HT1080 (cell line): ENCODE results near the gene SCUBE3. TPM values are rescaled to one million over a fixed set of nuclear protein-coding genes. Genes with fewer than 3 reads are reported as not detected.
A peak's percentile ranks its signal among the peaks of the same experiment; 100 is the strongest.

Experiments
- DNase-seq: peaks from one replicate; pipeline ENCODE4 v3.0.0-alpha.2; 2015; ENCODE audit warnings: low read depth
- total RNA-seq: library from RNA; depleted of rRNA; stranded (reverse); fragments of >200 nt; shearing (Covaris generic); gene quantifications from 2 replicates; pipeline ENCODE4 v1.2.3, GENCODE V29; 2014

Gene SCUBE3
- total RNA-seq, 1 experiment from 2014 or later = 1.0 TPM

DNA sequence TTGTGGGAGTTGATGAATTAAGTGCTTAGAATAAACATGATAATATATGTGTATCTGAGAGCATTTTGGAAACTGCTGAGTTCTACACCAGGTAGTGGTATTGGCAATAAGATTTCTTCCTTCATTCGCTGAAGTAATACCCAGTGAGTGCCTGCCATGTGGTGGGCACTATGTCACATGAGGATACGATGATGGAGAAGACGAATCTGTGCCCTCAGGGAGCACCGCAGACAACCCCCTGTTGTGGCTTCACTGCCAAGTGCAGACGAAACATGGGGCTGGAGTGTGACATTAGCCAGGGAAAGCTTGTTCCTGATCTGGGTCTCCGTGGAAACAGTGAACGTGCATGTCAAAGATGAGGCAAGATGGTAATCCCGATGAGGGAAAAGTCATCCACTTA lies 53.7 kb downstream of the SCUBE3 start:
- no peak for DNase-seq

DNA sequence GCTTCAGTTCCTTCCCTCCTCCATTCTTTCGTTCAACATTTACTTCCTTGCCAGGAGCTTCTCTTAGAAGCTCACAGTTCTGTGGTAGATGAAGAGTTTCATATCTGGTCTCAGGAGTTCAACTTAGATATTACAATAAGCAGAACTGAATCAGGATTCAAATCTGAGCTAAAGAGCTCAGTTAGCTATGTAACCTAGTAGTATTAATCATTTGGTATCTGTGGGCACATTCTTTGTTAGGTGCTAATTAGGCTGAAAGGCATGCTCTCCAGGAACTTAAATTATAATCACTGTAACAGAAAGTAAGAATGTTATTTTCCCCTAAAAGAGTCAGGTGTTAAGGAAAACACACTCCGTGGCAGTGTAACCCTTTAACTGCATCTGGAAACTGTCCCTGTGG lies 54.1 kb downstream of the SCUBE3 start:
- DNase-seq = no peak

DNA sequence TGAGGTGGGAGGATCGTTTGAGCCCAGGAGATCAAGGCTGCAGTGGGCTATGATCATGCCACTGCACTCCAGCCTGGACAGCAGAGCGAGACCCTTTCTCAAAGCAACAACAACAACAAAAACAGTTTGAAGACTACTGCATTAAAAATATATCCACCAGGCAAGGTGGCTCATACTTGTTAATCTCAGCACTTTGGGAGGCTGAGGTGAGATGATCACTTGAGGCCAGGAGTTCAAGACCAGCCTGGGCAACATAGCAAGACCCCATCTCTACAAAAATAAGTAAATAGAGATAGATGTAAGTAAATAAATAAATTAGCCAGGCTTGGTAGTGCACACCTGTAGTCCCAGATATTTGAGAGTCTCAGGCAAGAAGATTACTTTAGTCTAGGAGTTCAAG lies 58.2 kb downstream of the SCUBE3 start:
- DNase-seq = no peak

DNA sequence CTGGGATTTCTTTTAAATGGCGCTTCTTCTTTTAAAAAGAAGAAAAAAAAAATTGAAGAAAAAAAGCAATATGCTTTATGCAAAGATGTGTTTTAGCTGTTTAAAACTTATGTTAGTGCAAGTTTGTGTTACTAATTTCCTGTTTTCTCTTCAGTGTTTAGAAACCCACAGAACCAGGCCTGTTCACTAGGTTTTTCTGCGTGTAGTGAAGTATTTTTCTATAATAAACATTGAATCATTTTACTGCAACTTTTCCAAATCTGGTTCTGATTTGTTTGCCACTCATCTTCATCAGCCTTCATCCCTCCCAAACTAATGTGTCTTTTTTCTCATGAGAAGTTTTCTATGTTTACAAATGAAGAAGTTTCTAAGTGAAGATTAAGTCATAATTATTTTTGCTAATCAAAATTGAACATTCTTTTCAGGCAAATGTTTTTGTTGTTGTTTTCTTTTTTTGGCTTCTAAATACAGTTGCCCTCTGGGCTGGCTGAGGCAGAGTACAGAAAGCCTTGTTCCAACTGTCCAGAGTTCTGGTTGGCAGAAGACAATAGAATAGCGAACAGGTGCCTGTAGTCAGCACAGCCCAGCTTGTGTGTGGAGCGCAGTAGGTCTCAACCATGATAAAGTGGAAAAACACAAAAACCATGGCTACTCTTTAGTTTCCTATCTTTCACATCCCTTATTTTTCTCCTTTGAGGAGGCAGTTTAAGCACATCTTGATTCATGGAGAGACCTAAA lies 60.2 kb downstream of the SCUBE3 start:
- no peak for DNase-seq

DNA sequence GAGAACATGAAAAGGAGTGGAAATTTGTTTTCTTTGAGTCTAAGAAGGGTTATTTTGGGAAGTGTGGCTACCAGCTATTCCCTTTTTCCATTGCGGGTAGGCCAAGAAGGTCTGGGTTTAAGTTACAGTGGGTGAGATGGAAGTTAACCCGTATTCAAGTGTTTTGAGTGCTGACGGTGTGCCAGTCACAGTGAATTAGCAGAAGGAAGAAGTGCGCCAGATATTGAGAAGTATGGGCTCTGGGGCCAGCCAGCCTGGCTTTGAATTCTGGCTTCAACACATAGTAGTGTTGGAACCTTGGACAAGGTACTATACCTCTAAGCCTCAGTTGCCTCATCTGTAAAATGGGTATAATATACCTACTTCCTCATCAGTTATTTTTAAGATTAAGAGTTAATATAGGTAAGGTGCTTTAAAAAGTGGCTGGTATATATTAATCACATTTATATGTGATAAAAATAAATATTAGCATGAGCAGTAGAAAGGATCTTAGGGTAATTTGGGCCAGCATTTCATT lies 62.0 kb downstream of the SCUBE3 start:
- DNase-seq = no peak

DNA sequence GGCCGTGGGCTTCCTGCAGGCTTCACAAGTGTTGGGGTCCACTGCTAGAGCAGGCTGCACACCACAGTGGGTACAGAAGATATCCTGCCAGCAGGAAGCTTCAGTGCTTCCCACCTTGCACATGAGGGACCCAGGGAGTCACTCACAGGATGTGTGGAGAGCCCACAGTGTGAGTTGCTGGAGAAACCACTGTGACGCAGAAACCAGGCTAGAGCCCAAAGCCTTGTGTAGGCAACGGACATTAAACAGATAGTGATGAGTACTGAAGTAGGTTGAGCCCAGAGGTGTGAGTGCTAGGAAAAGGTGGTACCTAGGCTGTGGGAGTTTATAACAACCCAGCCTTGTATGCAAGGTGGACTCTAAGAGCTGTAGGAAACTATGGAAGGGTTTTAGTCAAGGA lies 65.0 kb downstream of the SCUBE3 start:
- no peak for DNase-seq

DNA sequence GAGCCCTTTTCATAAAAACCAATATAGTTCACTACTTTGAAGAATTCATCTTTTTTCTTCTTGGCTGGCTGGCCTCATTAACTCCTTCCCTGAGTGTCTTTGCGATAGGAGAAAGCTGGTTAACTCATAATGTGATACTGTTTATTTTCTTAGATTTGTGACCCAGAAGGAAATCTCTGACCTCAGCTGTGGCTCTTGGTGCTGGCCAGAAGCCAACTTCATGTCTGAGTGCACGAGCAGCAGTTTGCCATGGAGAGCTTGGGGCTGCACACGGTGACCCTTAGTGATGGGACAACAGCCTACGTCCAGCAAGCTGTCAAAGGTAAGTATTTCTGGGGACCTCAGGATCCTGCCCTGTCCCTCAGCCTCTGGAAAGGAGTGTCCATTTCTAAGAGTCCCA lies 67.1 kb downstream of the SCUBE3 start:
- no peak for DNase-seq

DNA sequence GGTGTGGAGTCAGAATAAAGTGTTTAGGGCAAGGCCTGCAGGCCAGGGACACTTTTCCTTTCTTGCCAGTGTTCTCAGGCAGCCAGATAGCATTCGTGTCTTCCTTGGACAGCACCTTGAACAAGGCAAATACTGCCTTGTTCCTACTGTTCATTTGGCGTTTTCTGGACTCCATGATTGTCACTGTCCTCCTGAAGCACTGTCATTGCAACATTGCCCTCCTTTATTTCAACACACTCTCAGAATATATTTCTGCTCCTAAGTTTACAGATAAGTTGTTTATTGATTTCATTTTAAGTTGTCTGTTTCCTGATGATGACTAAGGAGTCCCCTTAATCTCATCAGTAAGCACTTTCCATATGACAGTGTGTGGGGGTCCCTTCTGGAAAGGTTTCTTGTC lies 68.7 kb downstream of the SCUBE3 start:
- no peak for DNase-seq

DNA sequence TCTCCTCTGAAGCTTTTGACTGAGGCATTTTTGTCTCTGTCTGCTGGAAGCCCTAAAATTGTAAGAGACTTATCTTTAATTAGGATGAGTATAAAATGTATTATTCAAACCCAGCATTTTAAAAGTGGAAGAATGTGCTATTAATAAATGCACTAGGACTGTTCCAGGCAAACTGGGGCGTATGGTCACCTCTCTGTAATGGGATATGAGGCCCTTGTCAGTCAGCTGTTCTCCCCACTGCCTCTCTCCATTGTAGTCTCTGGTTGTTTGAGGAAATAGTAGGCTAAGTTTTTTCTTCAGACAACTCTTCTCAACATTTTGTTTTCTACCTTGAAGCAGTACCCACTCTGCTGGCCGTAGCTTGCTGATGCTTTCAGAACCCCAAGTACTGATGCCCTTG lies 69.6 kb downstream of the SCUBE3 start:
- no peak for DNase-seq

DNA sequence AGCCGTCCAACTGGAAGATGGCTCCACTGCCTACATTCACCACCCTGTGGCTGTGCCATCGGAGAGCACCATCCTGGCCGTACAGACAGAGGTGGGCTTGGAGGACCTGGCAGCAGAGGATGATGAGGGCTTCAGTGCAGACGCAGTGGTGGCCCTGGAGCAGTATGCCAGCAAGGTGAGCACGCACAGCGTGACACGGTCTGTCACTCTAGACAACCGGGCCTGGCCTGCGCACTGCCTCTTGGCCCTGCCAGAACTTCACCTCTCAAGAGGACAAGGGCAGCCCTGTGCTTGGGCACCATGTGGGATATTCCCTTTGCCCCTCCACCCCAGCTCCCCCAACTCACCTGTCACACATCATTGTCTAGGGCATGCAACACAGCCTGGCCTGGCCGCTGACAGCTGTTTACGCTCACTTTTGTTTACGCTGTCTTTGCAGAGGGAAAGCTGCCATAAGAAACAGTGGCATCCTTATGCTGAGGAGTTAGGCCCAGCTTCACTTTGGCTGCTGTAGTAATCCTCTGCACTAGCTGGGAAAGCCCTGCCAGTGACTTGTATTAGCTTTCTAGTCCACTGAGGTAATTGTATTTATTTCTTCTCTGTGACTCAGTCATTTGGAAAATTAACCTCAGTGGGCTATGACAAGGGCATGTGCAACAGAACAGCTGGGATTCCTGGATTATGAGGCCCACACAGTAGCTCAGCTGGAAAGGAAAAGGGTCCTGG lies 74.1 kb downstream of the SCUBE3 start:
- no peak for DNase-seq

DNA sequence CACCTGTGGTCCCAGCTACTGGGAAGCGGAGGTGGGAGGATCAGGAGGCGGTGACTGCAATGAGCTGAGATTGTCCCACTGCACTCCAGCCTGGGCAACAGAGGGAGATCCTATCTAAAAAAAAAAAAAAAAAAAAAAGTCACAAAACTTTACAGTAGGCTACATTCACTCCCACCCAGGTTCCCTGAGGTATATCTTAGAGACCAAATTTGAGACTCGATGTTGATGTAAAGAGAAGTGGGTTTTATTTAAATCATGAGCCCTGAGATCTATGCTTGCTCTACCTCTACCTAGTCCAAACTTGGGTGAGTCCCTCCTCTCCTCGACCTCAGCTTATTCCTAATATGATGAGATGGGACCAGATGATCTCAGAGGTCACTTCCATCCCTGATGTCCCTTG lies 75.1 kb downstream of the SCUBE3 start:
- no peak for DNase-seq

DNA sequence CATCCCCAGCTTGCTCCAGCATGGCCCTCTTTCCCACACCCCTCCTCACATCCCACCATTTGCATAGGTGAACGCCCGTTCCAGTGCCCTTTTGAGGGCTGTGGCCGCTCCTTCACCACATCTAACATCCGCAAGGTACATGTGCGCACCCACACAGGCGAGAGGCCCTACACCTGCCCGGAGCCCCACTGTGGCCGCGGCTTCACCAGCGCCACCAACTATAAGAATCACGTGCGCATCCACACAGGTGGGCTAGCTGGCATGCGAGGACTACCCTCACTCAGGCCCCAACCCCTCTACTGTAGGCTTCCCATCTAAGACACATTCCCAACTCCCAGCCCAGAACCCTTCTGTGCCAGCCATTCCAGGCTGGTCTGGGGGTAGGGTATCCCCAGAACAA lies 77.7 kb downstream of the SCUBE3 start:
- DNase-seq = no peak

DNA sequence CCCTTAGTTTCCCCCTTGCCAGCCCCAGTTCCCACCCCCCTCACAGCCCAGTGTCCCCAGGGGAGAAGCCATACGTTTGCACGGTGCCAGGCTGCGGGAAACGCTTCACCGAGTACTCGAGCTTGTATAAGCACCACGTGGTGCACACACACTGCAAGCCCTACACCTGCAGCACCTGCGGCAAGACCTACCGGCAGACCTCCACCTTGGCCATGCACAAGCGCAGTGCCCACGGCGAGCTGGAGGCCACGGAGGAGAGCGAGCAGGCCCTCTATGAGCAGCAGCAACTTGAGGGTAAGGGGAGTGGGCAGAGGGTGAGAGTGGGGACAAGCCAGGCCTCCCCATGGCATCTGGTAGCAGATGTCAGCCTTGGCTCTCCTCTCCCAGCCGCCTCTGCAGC lies 78.7 kb downstream of the SCUBE3 start:
- no peak for DNase-seq

DNA sequence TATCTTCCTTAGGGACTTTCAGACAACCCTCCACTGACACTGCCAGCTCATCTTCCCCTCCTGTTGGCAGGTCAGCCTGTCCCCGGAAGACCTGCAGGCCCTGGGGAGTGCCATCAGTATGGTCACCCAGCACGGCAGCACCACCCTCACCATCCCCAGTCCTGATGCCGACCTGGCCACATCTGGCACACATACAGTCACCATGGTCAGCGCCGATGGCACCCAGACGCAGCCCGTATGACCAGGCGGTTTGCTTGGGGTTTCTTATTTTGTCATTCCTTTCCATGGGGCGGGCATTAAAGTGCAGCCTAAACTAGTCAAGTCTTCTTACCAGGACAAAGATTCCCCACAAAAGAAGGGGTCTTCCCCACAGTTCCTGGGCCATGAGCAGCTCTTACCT lies 79.9 kb downstream of the SCUBE3 start:
- no peak for DNase-seq

DNA sequence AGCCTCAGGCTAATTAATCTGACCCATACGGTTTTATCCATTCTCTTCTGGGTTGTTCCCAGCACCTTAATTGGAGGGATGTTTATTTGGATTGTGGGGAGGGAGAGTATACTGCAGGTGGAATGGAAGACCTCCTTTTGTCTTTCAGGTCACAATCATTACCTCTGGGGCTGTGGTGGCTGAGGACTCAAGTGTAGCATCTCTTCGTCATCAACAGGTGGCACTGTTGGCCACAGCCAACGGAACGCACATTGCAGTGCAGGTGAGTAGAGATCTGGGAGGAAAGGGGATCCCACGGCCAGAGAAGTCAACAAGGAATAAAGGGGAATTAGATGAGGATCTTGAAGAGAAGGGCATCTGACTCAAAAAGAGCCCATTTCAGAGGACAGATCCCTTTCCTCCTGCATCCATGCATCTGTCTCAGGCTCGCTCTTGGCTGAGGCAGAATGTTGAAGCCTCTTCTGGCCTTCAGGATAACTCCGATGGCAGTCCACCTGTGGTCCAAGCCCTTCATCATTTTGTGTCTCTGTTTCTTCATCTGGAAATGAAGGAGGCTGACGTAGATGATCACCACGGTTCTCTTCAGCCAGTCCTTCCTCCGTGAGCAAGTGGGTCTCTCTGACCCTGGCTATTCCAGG lies 80.7 kb downstream of the SCUBE3 start:
- peak; percentile 26 for DNase-seq

DNA sequence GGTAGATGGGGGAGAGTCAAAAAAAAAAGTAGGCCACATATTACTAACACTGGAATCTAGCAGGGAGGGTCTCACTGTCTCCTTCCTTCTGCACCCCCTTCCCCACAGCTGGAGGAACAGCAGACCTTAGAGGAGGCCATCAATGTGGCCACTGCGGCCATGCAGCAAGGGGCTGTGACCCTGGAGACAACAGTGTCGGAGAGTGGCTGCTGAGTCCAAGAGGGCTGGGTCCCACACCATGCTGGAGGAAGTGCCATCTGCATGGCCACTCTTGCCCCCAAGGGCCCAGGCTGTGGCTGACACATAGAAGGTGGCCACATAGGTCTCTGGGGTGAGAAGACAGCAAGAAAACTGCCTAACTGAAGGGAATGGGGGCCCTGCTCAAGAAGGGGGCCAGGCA lies 81.3 kb downstream of the SCUBE3 start:
- no peak for DNase-seq

DNA sequence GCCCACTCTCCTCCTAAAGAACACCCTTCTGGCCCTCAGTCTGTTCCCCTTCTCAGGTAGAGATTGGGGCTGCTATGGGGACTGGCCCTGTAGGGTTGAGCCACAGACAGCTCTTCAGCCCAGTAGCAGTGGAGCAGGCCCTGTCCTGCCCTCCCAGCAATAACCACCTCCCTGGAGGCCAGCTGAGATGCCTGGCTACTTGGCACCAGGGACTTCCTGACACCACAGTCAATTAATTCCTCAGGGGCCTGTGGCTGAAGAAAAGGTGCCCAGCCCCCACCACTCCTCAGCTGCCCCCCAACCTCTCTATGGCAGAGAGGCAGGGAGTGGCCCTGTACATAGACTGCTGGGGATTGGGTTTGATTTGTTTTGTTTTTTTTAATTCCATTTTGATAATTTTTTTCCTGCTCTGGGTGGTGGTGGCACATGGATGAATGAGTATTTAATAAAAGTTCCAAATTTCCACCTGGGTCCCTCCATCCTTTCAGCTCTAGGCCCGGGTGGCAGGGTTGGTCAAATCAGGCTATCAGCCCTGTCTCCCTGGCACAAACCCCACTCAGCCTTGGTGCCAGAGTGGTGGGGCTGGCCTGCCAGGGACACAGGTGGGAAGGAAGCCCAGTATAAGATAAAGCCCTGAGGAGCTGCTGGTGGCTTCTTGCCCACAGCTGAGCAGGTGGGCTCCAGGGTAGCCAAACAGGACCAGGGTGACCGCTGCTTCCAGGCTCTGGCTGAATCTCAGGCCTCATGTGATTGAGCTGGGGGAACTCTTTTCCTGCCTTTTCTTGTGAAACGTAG lies 82.0 kb downstream of the SCUBE3 start:
- no peak for DNase-seq

DNA sequence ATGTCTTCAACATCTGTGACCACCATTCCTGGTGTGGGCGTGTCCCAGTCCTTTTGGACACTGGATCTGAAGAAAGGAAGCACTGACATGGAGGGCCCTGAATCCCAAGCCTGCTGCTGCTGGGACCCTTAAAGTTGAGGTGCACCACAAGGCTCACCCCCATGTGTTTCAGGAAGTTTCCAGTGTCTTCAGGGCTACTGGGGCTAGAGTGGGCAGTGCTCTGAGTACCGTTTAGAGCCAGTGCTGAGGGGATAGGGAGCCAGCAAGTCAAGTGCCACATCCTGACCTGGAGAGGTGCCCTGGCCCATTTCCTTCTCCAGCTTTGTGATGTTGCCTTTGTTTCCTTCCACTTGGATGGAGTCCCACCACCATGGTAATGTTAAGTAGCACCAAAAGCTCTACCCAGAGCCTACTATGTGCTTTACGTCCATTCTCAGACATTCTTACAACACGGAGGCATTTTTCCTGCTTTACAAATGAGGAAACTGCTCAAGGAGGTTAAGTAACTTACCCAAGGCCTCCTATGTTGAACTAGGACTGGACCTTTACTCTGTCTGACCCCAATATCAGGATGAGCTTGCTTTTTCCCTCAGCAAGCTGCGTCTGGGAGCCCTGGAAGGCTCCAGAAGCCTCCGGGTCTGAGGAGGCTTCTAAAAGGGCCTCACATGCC lies 83.3 kb downstream of the SCUBE3 start:
- DNase-seq = no peak

DNA sequence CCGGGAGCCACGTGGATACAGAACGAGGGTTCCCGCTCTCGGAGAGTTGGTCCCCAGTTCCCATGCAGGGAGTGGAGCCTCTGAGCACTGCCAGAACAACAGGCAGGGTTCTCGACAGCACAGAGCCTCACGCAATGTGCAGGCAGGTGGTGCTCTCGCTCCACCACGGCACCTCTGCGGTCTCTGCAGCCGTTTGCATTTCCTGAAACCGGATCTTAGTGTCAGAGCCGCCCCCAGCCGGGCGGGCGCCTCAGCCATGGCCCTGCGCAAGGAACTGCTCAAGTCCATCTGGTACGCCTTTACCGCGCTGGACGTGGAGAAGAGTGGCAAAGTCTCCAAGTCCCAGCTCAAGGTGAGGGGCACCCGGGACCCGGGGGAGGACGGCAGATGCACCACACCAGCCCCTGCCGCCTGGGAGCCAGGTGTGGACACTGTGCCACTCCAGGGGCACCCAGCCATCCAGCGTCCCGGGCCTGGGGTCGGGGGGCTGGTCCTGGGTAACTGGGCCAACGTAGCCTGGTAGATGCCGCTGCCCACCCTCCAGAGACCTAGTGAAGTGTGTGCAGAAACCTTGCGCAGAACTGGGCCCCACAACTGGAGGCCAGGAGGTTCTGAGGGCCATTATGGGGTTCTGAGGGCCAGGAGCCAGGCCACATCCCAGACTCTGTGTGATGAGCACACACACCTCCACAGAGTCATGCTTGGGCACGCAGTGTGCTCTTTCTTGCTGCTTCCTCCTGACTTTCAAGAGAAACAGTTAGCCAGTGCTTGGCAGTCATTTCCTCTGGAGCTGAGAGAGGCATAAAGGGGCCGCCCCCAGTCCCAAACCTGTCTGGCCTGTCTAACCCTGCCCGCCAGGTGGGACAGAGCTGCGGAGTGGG lies 84.1 kb downstream of the SCUBE3 start, which contains the start of gene DEF6:
DEF6 (plus strand) TSS at position 218 of the 881 bp plus-strand sequence; CDS start at position 257, 39 bp downstream.
- peak; percentile 84 for DNase-seq

DNA sequence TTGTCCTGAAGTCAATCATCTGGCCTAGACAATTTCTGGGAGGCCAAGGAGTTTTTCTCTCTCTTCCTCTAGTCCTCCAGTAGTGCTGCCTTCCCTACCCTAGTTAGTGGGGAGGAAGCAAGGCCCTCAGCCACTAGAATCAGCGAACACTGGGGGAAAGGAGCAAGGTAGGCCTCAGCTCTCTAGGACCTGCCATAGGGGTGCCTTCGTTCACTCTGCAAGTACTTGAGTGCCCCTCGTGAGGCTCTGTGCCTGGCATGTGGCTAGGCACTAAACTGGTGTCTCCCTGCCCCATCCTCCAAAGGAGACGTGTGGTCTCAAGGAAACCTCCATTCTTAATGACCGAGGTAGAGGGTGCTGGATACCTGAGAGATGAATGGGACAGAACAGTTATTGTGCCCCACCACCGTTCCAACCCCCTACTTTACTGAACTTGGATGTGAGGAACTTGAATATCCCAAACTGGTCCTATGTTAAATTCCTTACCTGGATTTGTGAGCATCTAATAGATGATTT lies 84.9 kb downstream of the SCUBE3 start:
- no peak for DNase-seq
